Gastrocnemius medialis (tissue), 4 donors: Measurements from ENCODE around the gene DSCAML1. TPM values are rescaled to one million over a fixed set of nuclear protein-coding genes. Genes with fewer than 3 reads are reported as not detected.

ENCODE experiments used
- ATAC-seq, 2 donors: fragments of 150-250 bp; one replicate each; pipeline ENCODE4 v1.9.1; 2016
- DNase-seq, 2 donors: peaks; one replicate each; pipeline ENCODE4 v3.0.0-alpha.2; 2019
- H3K27ac ChIP-seq, 4 donors: fragments of 200-600 bp; sonication (generic); 1 replicate in 1 of 4; 2 replicates in 3 of 4; pipeline ENCODE4 v1.5.1; 2016 to 2018; ENCODE audit warnings: mild to moderate bottlenecking in 2 of 4, moderate library complexity in 1 of 4
- H3K27me3 ChIP-seq, 3 donors: fragments of 200-600 bp; sonication (generic) in 2 of 3; 1 replicate in 1 of 3; 2 replicates in 2 of 3; pipeline versions ENCODE4 v1.5.1 to v1.6.0; 2016 to 2019; ENCODE audit warnings: mild to moderate bottlenecking in 1 of 3, moderate library complexity in 1 of 3
- H3K36me3 ChIP-seq, 2 donors: fragments of 200-600 bp; sonication (generic) in 1 of 2; one replicate each; pipeline ENCODE4 v1.5.1; 2017 to 2018
- H3K4me1 ChIP-seq, 2 donors: fragments of 200-600 bp; sonication (generic) in 1 of 2; one replicate each; pipeline ENCODE4 v1.5.1; 2016 to 2017; ENCODE audit warnings: mild to moderate bottlenecking in 2 of 2
- H3K4me3 ChIP-seq, 4 donors: fragments of 200-600 bp; sonication (generic) in 3 of 4; 1 replicate in 1 of 4; 2 replicates in 3 of 4; pipeline ENCODE4 v1.5.1; 2016 to 2019; ENCODE audit warnings: mild to moderate bottlenecking in 2 of 4
- H3K9me3 ChIP-seq, 3 donors: fragments of 200-600 bp; sonication (generic) in 2 of 3; 1 replicate in 1 of 3; 2 replicates in 2 of 3; pipeline ENCODE4 v1.5.1; 2016 to 2019
- CTCF ChIP-seq, 5 experiments: fragments of 450-650 bp in 3 of 5; fragments of 200-600 bp in 2 of 5; sonication (generic) in 2 of 5; IDR thresholded peaks in 4 of 5; conservative IDR thresholded peaks in 1 of 5; 1 replicate in 4 of 5; 2 replicates in 1 of 5; pipeline ENCODE4 v1.5.1; 2016 to 2019; ENCODE audit warnings: antibody characterized with exemption in 5 of 5, mild to moderate bottlenecking in 3 of 5, moderate library complexity in 3 of 5
- POLR2A ChIP-seq, 2 donors: fragments of 450-650 bp; IDR thresholded peaks; one replicate each; pipeline ENCODE4 v1.6.1; 2017; ENCODE audit warnings: antibody characterized with exemption in 2 of 2, mild to moderate bottlenecking in 2 of 2, moderate library complexity in 2 of 2
- in situ Hi-C, 4 donors: fragments of 200-750 bp; cut with MboI; loops; one replicate each; pipeline versions ENCODE4 v1.15.0 to v1.8.0; 2017; ENCODE audit warnings: low sequenced_read_pairs in 4 of 4
- intact Hi-C: fragments of 100-400 bp; cut with DNase I; formaldehyde crosslinking; loops from one replicate; pipeline ENCODE4 v1.15.1; 2023; ENCODE audit warnings: low total_unique reads
- total RNA-seq, 4 donors: library from RNA; depleted of rRNA; stranded (reverse); fragments of >200 nt; gene quantifications; one replicate each; pipeline versions ENCODE4 v1.1.0 to v1.2.3, GENCODE V29; 2016

The DSCAML1 gene
- total RNA-seq, 4 donors from 2014 or later: 0.05 to 0.15 (median 0.07) TPM

- no peak overlapping the region for H3K4me3 ChIP-seq
- no peaks in the 10 kb centered on the region for H3K27me3 ChIP-seq
- DNase-seq (no peak), ATAC-seq (no peak)
- H3K9me3 ChIP-seq: no peaks in the 10 kb centered on the region
- intact Hi-C loops (no loop called here), in situ Hi-C loops (no loop called here)
- TF ChIP-seq POLR2A (IDR thresholded peaks at IDR 0.05): no peak
- no peak for TF ChIP-seq CTCF (IDR thresholded peaks at IDR 0.05 in 4 of 5, conservative IDR thresholded peaks at IDR 0.05 in 1 of 5)
- no peaks in the 10 kb centered on the region for H3K4me1 ChIP-seq
- no peaks in the 10 kb centered on the region for H3K36me3 ChIP-seq
- H3K27ac ChIP-seq: no peak overlapping the region
Observed at GRCh38 chr11:117519590-117519989, 277.4 kb downstream of the DSCAML1 start.

DNA sequence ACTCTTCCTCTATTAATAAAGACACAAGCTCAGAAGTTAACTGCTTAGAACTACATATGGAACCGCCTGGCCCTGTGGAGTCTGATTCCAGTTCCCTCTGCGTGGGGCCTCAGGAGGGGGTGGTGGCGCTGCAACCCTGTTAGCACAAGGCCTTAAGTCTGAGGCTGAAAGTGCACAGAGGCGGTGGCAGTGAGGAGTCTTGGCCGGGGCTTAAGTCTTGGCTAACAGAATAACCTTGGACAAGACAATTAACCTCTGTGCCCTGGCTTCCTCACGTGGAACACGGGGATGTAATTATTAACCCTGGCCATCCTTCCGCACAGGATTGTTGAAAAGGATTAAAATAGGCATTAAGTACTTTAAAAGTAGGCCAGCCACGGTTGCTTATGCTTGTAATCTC, 277.8 kb downstream of the DSCAML1 start:
- H3K4me3 ChIP-seq: no peak overlapping the region
- TF ChIP-seq CTCF (IDR thresholded peaks at IDR 0.05 in 4 of 5, conservative IDR thresholded peaks at IDR 0.05 in 1 of 5) (no peak), POLR2A (IDR thresholded peaks at IDR 0.05) (no peak)
- DNase-seq (no peak), ATAC-seq (no peak)
- no peaks in the 10 kb centered on the region for H3K36me3 ChIP-seq
- in situ Hi-C loops (no loop called here), intact Hi-C loops (no loop called here)
- no peaks in the 10 kb centered on the region for H3K27me3 ChIP-seq
- no peaks in the 10 kb centered on the region for H3K9me3 ChIP-seq
- H3K27ac ChIP-seq: no peak overlapping the region
- no peaks in the 10 kb centered on the region for H3K4me1 ChIP-seq

DNA sequence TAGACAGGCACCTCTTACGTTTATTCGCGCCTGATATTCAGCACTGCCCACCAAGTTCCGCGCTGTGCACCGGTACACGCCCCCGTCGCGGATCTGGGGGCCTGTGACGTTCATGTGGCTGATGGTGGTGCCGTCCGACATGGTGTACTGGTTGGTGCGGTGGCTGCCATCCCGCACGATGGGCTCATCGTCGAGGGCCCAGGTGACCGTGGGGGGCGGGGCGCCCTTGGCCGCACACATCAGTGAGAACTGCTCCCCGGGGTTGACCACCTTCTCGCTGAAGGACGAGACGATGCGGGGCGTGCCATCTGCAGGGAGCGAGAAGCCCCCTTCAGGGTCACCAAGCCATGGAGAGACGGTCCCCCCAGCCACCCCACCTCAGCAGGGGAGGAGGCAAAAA, 278.6 kb downstream of the DSCAML1 start:
- Histone ChIP-seq H3K27me3 (no peaks in the 10 kb centered on the region), H3K9me3 (no peaks in the 10 kb centered on the region), H3K4me1 (no peaks in the 10 kb centered on the region), H3K4me3 (no peak overlapping the region), H3K36me3 (no peaks in the 10 kb centered on the region), H3K27ac (no peak overlapping the region)
- ATAC-seq: no peak
- intact Hi-C loops (no loop called here), in situ Hi-C loops (no loop called here)
- no peak for TF ChIP-seq CTCF (IDR thresholded peaks at IDR 0.05 in 4 of 5, conservative IDR thresholded peaks at IDR 0.05 in 1 of 5)
- TF ChIP-seq POLR2A (IDR thresholded peaks at IDR 0.05): no peak
- DNase-seq: no peak

DNA sequence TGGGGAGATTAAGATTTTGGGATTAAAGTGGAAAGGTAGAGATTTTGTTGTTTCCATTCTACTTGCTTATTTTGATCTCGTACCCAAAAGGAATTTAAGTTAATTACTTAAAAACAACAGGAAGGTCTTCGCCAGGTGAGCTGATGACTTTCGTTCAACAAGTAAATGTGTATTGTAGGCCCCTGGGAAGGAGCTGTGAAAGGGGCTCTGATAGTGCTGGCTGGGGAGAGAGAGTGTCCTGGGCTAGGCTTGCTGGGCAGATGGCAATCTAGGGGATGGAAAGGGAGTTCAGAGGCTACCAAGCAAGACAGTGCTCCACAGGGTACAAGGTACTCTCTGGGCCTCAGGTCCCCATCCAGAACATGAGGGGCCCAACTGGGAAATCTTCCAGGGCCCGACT, 279.9 kb downstream of the DSCAML1 start:
- Histone ChIP-seq H3K27me3 (no peaks in the 10 kb centered on the region), H3K9me3 (no peaks in the 10 kb centered on the region), H3K36me3 (no peaks in the 10 kb centered on the region), H3K27ac (no peak overlapping the region), H3K4me3 (no peak overlapping the region), H3K4me1 (no peaks in the 10 kb centered on the region)
- no peak for DNase-seq
- TF ChIP-seq POLR2A (IDR thresholded peaks at IDR 0.05) (no peak), CTCF (IDR thresholded peaks at IDR 0.05 in 4 of 5, conservative IDR thresholded peaks at IDR 0.05 in 1 of 5) (no peak)
- intact Hi-C loops (no loop called here), in situ Hi-C loops (no loop called here)
- no peak for ATAC-seq
